HL-60 (cell line): ENCODE results near the gene RASL11A.

Experiments used
- CTCF ChIP-seq: IDR thresholded peaks from one replicate; pipeline ENCODE4 v1.5.1; 2011; ENCODE audit warnings: low read length, control low read depth, inconsistent platforms; ENCODE audit not compliant: insufficient read depth
- TF ChIP-seq, protein P1 (sequence below): IDR thresholded peaks from 2 replicates; pipeline ENCODE4 v1.6.1; 2012; ENCODE audit warnings: low read depth; ENCODE audit not compliant: insufficient replicate concordance

DNA sequence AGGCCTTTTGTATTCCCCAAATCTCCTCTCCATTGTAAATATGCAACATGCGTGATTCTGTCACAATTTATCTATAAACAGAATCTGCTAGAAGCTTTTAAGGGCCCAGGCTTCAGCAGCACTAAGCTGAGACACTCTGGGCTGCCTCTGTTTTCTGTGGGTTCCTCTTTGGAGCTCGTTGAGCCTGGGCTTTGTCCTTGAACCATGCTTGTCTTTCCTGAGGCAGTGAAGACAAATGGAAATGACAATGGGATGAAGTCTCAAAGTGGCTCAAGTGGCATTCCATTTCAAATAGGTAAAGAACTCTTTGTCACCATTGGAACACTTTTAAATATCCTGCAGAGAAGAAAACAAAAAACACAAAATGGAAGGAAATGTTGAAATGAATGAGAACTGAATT lies 40.3 kb downstream of the RASL11A start:
- no peak for TF ChIP-seq CTCF
- TF ChIP-seq, protein P1, sequence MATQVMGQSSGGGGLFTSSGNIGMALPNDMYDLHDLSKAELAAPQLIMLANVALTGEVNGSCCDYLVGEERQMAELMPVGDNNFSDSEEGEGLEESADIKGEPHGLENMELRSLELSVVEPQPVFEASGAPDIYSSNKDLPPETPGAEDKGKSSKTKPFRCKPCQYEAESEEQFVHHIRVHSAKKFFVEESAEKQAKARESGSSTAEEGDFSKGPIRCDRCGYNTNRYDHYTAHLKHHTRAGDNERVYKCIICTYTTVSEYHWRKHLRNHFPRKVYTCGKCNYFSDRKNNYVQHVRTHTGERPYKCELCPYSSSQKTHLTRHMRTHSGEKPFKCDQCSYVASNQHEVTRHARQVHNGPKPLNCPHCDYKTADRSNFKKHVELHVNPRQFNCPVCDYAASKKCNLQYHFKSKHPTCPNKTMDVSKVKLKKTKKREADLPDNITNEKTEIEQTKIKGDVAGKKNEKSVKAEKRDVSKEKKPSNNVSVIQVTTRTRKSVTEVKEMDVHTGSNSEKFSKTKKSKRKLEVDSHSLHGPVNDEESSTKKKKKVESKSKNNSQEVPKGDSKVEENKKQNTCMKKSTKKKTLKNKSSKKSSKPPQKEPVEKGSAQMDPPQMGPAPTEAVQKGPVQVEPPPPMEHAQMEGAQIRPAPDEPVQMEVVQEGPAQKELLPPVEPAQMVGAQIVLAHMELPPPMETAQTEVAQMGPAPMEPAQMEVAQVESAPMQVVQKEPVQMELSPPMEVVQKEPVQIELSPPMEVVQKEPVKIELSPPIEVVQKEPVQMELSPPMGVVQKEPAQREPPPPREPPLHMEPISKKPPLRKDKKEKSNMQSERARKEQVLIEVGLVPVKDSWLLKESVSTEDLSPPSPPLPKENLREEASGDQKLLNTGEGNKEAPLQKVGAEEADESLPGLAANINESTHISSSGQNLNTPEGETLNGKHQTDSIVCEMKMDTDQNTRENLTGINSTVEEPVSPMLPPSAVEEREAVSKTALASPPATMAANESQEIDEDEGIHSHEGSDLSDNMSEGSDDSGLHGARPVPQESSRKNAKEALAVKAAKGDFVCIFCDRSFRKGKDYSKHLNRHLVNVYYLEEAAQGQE, result no peak
